AG09309 (cell line): ENCODE results near the gene CELA3A.
"Not testable (repeated sequence)": the region's sequence is repeated elsewhere in the genome, so short reads cannot be mapped to it uniquely, and the experiment has no call there.

Source experiments
- DNase-seq: peaks from one replicate; pipeline ENCODE4 v3.0.0-alpha.2; 2010; ENCODE audit warnings: low read depth
- H3K4me3 ChIP-seq: 2 replicates; pipeline ENCODE4 v1.5.1; 2011; ENCODE audit warnings: mild to moderate bottlenecking, low read depth, low read length, moderate library complexity; ENCODE audit not compliant: control insufficient read depth

The CELA3A gene

DNA sequence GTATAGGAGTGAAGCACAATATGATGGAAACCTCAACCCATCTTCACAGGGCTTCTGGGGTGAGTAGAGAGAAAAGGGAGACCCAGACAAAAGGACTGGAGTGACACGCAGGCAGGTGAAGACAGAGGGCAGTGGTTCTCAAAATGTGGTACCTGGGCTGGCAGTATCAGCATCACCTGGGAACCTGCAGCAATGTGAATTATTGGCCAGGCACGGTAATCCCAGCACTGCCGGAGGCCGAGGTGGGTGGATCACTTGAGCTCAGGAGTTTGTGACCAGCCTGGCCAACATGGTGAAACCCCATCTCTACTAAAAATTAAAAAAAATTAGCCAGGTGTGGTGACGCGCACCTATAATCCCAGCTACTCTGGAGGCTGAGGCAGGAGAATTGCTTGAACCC lies 19.3 kb upstream of the CELA3A start:
- DNase-seq, H3K4me3 ChIP-seq: not testable (repeated sequence)

DNA sequence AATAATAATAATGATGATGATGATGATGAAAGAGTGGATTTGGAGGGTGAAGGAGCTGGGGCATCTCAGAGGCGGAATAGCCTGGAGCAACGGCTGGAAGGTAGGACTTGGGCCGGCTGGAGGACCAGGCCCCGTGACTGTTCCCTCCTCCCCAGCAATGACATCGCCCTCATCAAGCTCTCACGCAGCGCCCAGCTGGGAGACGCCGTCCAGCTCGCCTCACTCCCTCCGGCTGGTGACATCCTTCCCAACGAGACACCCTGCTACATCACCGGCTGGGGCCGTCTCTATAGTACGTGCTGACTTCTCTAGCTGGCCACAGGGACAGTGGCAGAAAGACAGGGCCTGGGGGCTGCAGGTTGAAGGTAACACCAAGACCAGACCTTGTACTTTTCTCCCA lies 17.9 kb upstream of the CELA3A start:
- not testable (repeated sequence) for DNase-seq, H3K4me3 ChIP-seq

DNA sequence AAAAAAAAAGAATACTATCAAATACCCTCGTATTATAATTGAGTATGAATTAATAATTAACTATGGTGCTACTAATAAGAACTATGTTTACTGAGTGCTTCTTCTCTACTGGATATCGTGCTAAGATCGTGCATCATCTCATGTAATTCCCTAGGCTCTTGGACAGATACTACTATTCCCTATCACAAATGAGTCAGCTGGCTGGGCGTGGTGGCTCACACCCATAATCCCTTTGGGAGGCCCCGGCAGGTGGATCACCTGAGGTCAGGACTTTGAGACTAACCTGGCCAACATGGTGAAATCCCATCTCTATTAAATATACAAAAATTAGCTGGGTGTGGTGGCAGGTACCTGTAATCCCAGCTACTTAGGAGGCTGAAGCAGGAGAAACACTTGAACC lies 15.6 kb upstream of the CELA3A start:
- not testable (repeated sequence) for DNase-seq

DNA sequence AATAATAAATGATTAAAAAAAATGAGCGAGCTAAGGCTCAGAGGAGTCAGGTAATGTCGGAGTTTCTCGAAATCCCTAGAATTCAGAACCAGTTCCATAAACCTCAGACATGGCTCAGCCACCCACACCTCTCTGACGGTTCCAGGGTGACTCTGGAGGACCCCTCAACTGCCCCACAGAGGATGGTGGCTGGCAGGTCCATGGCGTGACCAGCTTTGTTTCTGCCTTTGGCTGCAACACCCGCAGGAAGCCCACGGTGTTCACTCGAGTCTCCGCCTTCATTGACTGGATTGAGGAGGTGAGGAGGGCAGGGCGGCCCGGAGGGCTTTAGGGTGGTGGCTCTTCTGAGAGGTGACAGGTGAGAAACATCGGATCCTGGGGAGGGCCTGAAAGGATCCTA lies 15.1 kb upstream of the CELA3A start:
- not testable (repeated sequence) for DNase-seq, H3K4me3 ChIP-seq

More for the DNA sequence above, 15.6 kb upstream of the CELA3A start:
- H3K4me3 ChIP-seq = not testable (repeated sequence)

DNA sequence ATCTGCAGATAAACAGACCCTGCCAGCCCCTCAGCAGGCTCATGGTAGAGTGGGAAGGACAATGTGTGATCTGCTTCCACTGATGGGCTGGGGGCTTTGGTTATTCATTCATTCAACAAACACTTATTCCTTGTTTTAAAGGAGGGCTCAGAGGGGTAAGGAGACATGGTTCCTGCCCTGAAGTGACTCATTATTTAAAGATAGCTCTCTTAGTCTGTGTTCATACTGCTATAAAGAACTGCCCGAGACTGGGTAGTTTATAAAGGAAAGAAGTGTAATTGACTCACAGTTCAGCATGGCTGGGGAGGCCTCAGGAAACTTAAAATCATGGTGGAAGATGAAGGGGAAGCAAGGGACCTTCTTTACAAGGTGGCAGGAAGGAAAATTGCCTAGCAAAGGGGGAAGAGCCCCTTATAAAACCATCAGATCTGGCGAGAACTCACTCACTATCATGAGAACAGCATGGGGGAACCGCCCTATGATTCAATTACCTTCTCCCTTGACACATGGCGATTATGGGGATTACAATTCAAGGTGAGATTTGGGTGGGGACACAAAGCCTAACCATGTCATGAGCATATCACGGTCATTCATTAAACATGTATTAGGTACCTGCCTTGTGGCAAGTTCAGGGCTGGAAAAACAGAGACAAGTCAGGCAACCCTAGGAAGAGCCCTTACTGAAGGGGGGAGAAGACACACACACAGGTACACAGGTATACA lies 11.6 kb upstream of the CELA3A start:
- H3K4me3 ChIP-seq, DNase-seq: not testable (repeated sequence)

DNA sequence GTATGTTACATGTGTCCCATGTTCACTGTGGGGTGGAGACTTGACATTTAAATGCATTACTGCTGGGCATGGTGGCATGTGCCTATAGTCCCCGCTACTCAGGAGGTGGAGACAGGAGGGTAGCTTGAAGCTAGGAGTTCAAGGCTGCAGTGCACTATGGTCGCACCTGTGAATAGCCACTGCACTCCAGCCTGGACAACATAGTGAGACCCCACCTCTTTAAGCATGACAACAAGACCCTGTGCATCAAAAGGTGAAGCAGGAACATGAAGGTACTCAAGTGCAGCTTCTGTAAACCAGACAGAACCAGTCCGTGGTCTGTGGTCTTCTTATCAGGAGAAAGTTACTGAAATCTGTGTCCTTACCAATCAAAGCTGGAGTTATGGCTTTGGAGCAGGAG lies 9.3 kb upstream of the CELA3A start:
- not testable (repeated sequence) for DNase-seq, H3K4me3 ChIP-seq

DNA sequence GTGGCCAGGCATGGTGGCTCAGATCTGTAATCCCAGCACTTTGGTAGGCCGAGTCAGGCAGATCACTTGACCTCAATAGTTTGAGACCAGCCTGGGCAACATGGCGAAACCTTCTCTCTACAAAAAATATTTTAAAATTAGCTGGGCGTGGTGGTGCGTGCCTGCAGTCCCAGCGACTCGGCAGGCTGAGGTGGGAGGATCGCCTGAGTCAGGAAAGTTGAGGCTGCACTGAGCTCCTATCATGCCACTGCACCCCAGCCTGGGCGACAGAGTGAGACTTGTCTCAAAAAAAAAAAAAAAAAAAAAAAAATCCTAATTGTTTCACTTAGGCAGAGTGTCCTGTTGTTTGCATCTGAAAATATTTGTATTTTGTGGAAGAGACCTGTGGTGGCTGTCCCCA lies 6.7 kb upstream of the CELA3A start:
- not testable (repeated sequence) for DNase-seq, H3K4me3 ChIP-seq

DNA sequence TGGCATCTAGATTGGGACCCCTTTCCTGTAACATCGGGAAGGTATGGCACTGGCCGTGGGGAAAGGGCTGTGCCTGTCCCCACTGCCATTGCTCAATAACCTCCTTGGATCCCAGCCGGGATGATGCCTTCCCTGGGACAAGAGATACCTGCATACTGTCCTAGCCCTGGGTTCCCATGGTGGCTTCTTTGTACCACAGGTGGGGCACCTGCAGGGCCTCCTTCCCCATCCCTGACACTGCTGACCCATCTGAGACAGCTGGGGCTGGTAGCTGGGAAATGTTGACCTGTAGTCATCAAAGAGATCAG lies 4.8 kb upstream of the CELA3A start:
- not testable (repeated sequence) for DNase-seq, H3K4me3 ChIP-seq

DNA sequence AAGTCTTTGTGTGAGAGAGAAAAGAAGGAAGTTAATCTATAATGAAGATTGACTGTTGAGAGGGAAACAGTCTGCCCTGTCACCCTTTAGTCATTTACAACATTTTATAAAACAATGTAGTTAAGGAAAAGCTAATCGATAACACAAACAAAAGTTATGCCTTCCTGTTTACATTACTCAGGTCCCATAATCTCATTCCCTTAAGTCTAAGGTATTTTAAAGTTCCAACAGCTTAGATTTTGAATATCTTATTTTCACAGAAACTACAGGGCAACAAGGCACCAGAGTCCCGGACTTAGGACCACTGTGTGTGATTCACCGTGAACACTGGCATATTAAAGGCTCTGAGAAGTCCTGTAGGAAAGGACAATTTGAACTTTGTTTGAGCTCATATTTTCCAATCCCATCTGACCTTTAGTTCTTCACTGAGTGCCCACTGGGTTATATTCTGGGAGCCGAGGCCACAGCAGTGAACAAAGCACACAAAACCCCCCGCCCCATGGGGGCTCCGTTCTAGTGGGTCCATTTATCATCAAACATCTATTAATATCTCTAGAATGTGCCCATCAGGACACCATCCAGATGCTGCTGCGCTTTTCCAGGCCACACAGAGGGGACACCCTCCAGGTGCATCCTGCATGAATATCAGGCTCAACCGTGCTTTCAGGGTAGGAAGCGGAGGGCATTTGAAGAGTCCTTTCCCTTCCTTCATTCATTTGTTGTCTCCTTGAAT lies 3.4 kb upstream of the CELA3A start:
- not testable (repeated sequence) for H3K4me3 ChIP-seq, DNase-seq

DNA sequence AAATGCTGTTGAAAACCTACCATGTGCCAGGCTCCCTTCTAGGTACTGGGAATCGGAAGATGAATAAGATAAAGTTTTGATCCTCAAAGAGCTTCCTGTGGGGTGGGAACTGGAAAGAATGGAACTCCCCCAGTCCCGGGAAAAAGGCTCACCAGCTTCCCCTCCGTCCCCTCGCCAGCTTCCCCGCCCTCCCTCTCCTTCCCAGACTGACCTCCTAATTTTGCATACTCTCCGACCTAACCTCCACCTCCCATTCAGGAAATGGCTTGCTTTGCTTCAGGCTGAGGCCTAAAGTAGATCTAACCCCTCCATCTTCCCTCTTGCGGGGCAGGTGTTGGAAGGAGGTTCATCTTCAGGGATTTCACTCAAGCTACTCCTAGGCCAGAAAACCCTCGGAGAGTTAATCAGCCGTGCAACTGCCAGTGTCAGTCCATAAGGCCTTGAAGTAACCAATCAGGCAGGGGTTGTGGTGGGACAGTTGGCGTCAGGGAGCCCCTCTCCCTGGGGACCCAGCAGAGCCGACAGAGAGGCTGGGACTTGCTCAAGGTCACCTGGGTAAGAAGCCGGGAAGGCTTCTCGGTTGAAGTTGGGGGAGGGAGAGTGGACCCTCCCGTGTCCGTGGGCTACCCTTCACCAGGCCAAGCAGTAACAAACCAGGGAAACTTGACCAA lies 2.7 kb upstream of the CELA3A start:
- H3K4me3 ChIP-seq, DNase-seq: not testable (repeated sequence)

DNA sequence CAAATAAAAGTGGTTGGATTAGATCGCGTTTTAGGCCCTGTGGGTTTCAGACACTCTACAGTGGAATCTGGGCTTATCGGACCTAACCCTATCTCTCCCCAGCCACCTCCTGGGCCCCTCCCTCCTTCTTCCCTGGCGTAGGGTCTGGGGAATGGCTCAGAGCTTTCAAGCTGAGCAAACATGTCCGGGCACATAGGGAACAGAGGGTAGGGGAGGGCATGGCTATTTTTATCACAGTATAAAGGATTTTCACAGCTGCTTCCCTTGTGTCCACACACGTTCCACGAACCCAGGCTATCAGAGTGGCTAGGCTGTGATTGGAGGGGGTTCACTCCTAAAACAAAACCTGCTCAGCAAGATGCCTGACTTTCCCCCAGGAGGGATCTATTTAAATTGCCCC lies 1.8 kb upstream of the CELA3A start:
- DNase-seq, H3K4me3 ChIP-seq: not testable (repeated sequence)

DNA sequence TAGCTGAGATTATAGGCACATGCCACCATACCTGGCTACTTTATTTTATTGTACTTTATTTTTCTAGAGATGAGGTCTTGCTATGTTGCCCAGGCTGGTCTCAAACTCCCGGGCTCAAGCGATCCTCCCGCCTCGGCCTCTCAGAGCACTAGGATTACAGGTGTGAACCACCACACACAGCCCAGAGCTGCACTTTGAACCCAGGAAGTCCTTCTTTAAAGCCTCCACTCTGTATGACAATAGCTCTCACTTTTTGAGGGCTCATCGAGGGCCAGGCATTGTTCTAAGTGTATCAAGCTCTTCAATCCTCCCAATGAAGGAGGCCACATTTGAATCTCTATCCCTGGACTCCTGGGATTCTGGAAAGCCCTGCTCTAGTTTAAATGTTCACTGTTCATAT lies 1.0 kb downstream of the CELA3A start:
- H3K4me3 ChIP-seq, DNase-seq: not testable (repeated sequence)

DNA sequence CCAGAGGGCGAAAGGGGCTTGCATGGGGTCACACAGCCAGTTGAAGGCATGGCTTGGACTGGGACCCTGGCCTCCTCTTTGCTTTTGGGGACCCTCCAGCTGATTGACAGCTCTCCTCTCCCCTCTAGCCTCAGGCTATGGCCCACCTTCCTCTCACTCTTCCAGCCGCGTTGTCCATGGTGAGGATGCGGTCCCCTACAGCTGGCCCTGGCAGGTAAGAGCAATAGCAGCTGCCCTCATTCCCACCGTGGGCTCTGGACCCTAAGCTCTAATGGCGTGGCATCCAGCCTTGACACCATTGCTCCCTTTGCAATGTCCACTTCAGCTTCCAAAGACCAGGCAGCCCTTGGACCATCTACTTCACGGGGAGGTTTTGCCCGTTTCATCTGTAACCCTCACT lies 1.4 kb downstream of the CELA3A start:
- H3K4me3 ChIP-seq, DNase-seq: not testable (repeated sequence)

DNA sequence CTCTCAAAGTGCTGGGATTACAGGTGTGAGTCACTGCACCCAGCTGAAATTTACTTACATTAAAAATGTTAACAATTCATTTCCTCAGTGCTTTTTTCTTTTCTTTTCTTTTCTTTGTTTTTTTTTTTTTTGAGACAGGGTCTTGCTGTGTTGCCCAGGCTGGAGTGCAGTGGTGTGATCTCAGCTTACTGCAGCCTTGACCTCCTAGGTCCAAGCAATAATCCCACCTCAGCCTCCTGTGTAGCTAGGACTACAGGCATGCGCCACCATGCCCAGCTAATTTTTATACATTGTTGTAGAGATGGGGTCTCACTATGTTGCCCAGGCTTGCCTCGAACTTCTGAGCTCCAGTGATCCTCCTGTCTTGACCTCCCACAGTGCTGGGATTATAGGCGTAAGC lies 2.5 kb downstream of the CELA3A start:
- H3K4me3 ChIP-seq, DNase-seq: not testable (repeated sequence)
